ENCODE results near the gene SYK.

SYK gene

GRCh38 chr9:90826326-90827020 lies 24.9 kb downstream of the SYK start:
- DNase-seq: no peak

- DNase-seq: no peak
These were observed 25.7 kb downstream of the SYK start for GRCh38 chr9:90827181-90827871.

GRCh38 chr9:90830051-90830450 lies 28.4 kb downstream of the SYK start:
- no peak for DNase-seq

GRCh38 chr9:90830977-90831376 lies 29.4 kb downstream of the SYK start:
- DNase-seq: no peak

GRCh38 chr9:90832261-90832660 lies 30.6 kb downstream of the SYK start:
- DNase-seq: no peak

- no peak for DNase-seq
These were observed 33.4 kb downstream of the SYK start for GRCh38 chr9:90834828-90835595.

GRCh38 chr9:90836411-90837080 lies 34.9 kb downstream of the SYK start:
- DNase-seq: no peak

- no peak for DNase-seq
These were observed 36.5 kb downstream of the SYK start for GRCh38 chr9:90838098-90838497.

- DNase-seq: no peak
These were observed 37.0 kb downstream of the SYK start for GRCh38 chr9:90838581-90839154.

GRCh38 chr9:90839183-90839728 lies 37.6 kb downstream of the SYK start:
- DNase-seq: no peak

- DNase-seq: no peak
These were observed 39.1 kb downstream of the SYK start for GRCh38 chr9:90840696-90841095.

GRCh38 chr9:90841213-90841612 lies 39.6 kb downstream of the SYK start:
- no peak for DNase-seq

- no peak for DNase-seq
These were observed 40.0 kb downstream of the SYK start for GRCh38 chr9:90841615-90842014.

- DNase-seq: no peak
These were observed 40.7 kb downstream of the SYK start for GRCh38 chr9:90842176-90842777.

GRCh38 chr9:90842996-90843395 lies 41.4 kb downstream of the SYK start:
- no peak for DNase-seq

- DNase-seq: no peak
These were observed 41.9 kb downstream of the SYK start for GRCh38 chr9:90843525-90843924.

GRCh38 chr9:90844326-90844725 lies 42.7 kb downstream of the SYK start:
- no peak for DNase-seq

- DNase-seq: no peak
These were observed 45.3 kb downstream of the SYK start for GRCh38 chr9:90846770-90847419.

GRCh38 chr9:90847971-90848370 lies 46.4 kb downstream of the SYK start:
- DNase-seq: no peak

GRCh38 chr9:90848866-90849265 lies 47.2 kb downstream of the SYK start:
- DNase-seq: no peak

GRCh38 chr9:90851444-90851843 lies 49.8 kb downstream of the SYK start:
- no peak for DNase-seq

- DNase-seq: no peak
These were observed 52.3 kb downstream of the SYK start for GRCh38 chr9:90853945-90854344.
